Renal cortical epithelial cell (primary cell): ENCODE measurements around the gene RNF14. TPM values are rescaled to one million over a fixed set of nuclear protein-coding genes. Genes with fewer than 3 reads are reported as not detected.

Experiments used
- total RNA-seq: library from RNA; depleted of rRNA; stranded (reverse); fragments of >200 nt; gene quantifications from 2 replicates; pipeline ENCODE4 v1.2.3, GENCODE V29; 2014

RNF14 gene
- total RNA-seq, 1 donor from 2014 or later = 113 TPM

Other genes with a start within 250 kb of the RNF14 start
- gene PCDH1, start 90.7 kb upstream of the RNF14 start, total RNA-seq = 10.6 and 20.8 TPM in 2 replicates
- gene DELE1, start 45.2 kb upstream of the RNF14 start, total RNA-seq = 32.8 and 52.9 TPM in 2 replicates
- gene PCDH12, start 10.9 kb upstream of the RNF14 start, total RNA-seq = 0.35 and 0.45 TPM in 2 replicates
- gene GNPDA1, start 43.9 kb downstream of the RNF14 start, total RNA-seq = 58.4 and 82.3 TPM in 2 replicates
- 63.2 and 126 TPM in 2 replicates for gene NDFIP1, start 139.7 kb downstream of the RNF14 start, total RNA-seq